Right ventricle myocardium inferior (tissue), 1 donor: ENCODE measurements around the gene STK32B. TPM values are rescaled to one million over a fixed set of nuclear protein-coding genes. Genes with fewer than 3 reads are reported as not detected.
"Not testable (repeated sequence)": the region's sequence is repeated elsewhere in the genome, so short reads cannot be mapped to it uniquely, and the experiment has no call there.

Experiments used
- ATAC-seq: fragments of 200-7000 bp; cut with Tn5 transposase; one replicate; pipeline ENCODE4 v1.9.1; 2020; ENCODE audit warnings: mild to moderate bottlenecking, moderate library complexity
- DNase-seq: peaks from one replicate; pipeline ENCODE4 v3.0.0; 2021; ENCODE audit errors: missing footprints
- intact Hi-C: fragments of 100-400 bp; cut with DNase I; formaldehyde crosslinking; loops from one replicate; pipeline ENCODE4 v1.11.0; 2022
- long read RNA-seq: library from polyadenylated mRNA; unstranded; transcript quantifications from one replicate; pipeline ENCODE4 v2.0.0, GENCODE V29; 2021
- total RNA-seq: library from RNA; stranded (reverse); fragmentation: NEBNext Ultra II Directional; extraction: Animal tissue kit (Norgen Biotek cat#: 25700); gene quantifications from one replicate; pipeline ENCODE4 v1.2.1, GENCODE V29; 2021
- donor health status: DM: no; HTN: yes; CAD: no; lungs with severe emphysema.

STK32B gene
- total RNA-seq, result 0.89 TPM
- long read RNA-seq, partial matches to known transcripts, result 0 of 2 reads
- long read RNA-seq, other reads (novel, unspliced or antisense), result 0 of 2 reads

- DNase-seq (peak; percentile 78), ATAC-seq (peak; percentile 89)
- intact Hi-C loops, result loop anchor here (2.0 to 5.0 kb wide), 2 partner anchors 91 to 761 kb away; no protein-coding TSS in a partner anchor
These were observed at the start of gene STK32B for GRCh38 chr4:5051278-5052203. Gene STK32B, plus strand, starts transcription at chr4:5051480.

GRCh38 chr4:5001641-5002040 lies 49.6 kb upstream of the STK32B start:
- ATAC-seq, DNase-seq, intact Hi-C loops: not testable (repeated sequence)

DNA sequence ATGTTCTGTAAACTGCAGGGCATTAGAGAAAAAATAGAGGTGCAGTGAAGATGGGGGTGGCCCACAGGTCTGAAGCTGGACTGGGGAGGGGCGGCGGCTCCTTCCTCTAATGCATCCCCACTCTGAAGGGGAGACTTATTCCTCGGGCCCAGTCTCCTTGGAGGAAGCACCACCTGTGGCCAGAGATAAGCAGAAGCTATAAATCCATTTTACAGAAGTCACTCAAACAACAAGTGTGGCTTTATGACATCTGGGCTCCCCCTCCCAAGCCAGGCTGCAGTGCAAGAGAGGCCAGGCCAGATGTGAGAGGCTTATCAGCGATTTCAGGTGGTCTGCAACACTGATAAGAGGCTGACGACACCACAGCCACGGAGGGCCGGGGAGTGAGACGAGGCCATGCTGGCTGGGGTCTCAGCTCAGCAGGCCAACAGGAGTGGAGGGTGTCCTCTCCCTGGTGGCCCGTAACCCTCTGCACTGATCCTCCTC lies 47.9 kb upstream of the STK32B start:
- ATAC-seq (no peak), DNase-seq (no peak)
- intact Hi-C loops, result no loop called here

- DNase-seq, result no peak
- intact Hi-C loops, result no loop called here
- ATAC-seq, result no peak
These were observed 47.4 kb upstream of the STK32B start for GRCh38 chr4:5003918-5004317.

GRCh38 chr4:5004496-5004895 lies 46.8 kb upstream of the STK32B start:
- DNase-seq, result no peak
- ATAC-seq, result no peak
- intact Hi-C loops, result no loop called here

DNA sequence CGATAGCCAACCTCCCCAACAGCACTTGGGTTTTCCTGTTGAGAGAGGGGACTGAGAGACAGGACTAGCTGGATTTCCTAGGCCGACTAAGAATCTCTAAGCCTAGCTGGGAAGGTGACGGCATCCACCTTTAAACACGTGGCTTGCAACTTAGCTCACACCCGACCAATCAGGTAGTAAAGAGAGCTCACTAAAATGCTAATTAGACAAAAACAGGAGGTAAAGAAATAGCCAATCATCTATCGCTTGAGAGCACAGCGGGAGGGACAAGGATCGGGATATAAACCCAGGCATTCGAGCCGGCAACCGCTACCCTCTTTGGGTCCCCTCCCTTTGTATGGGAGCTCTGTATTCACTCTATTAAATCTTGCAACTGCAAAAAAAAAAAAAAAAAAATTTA lies 44.3 kb upstream of the STK32B start:
- DNase-seq, ATAC-seq, intact Hi-C loops: not testable (repeated sequence)

DNA sequence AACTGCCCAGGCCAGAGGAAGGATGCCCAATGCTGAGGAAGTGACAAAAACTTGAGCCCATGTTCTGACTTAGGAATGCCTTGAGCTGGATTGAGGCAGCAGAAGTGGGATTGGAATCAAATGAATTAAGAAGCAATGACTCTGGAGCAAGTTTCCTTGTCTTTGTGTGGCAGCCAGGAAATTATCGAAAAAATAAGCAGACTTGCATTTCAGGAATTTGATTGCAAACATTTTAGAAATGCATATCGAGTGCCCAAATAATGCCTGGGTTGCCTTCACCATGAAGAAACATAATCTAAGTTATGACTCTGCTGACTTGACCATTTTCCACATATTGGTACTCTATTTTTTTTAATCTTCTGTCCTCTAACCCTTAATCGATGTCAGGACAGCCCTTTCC lies 41.5 kb upstream of the STK32B start:
- DNase-seq (no peak), ATAC-seq (no peak)
- intact Hi-C loops, result no loop called here

GRCh38 chr4:5010984-5011383 lies 40.3 kb upstream of the STK32B start:
- intact Hi-C loops, result no loop called here
- ATAC-seq, result no peak
- DNase-seq, result no peak

- DNase-seq, result no peak
- ATAC-seq, result no peak
- intact Hi-C loops, result no loop called here
These were observed 38.9 kb upstream of the STK32B start for GRCh38 chr4:5012244-5012898.

DNA sequence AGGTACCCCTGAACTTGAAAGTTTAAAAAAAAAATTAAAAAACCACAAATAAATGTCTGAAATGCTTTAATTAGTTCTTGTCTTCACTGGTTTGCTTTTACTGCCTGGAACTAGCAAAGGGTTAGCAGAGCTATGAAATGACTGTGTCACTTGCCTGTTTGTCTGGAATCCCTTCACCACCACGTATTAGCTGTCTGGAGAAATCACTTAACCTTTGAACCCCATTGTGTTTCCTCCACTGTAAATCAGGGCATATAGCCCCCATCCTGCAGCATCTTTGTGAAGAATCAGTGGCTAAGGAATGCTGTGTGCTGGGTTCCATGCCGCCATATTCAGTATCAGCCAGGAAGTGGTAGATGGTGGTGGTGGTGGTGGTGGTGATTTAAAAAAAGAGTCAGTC lies 38.3 kb upstream of the STK32B start:
- intact Hi-C loops, result no loop called here
- DNase-seq (no peak), ATAC-seq (no peak)

DNA sequence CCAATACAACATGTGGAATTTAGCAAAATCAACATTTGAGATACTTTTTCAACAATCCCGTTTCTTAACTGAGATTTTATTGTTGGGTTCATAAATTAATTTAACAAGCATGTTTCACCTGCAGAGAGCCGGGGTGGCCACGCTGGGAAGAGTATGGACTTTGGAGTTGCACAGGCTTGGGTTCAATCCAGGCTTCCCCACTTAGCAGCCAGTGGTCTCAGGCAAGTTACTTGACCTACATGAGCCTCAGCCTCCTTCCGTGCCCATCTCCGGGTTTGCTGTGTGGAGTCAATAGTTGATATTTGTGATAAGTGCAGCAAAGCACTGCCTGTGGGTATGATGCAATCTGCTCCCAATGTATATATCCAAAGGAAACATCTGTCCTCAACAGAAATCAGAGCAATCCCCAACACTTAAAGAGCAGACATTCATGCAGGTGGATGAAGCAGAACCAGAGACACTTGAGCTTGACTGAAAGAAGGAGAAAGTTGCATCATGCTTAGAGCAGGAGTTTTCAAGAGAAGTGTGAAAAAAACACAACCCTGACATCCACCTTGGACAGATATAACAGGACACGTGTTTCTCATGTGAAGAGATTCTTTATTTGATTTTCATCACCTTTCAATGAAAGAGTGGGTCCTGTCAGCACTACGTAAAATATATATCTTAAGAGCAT lies 37.1 kb upstream of the STK32B start:
- intact Hi-C loops, result no loop called here
- no peak for DNase-seq
- ATAC-seq, result no peak

DNA sequence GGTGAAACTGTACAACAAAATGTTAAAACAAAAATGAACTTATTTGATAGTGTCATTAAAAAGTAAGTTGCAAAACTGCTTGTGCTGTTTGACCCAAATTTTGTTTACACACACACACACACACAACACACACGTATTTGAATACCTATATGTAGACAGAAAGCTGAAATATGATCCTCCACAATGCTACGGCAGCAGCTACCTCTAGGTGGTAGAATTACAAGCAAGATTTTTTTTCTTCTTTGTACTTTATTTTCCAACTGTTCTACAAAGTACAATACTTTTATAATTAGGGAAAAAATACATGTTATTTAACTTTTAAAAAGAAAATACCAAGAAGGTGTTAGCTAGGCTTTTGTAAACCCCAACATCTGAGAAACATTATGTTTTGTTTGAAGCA lies 33.2 kb upstream of the STK32B start:
- intact Hi-C loops, result no loop called here
- DNase-seq (no peak), ATAC-seq (no peak)

- ATAC-seq (no peak), DNase-seq (no peak)
- intact Hi-C loops, result no loop called here
These were observed 32.7 kb upstream of the STK32B start for GRCh38 chr4:5018603-5019002.

DNA sequence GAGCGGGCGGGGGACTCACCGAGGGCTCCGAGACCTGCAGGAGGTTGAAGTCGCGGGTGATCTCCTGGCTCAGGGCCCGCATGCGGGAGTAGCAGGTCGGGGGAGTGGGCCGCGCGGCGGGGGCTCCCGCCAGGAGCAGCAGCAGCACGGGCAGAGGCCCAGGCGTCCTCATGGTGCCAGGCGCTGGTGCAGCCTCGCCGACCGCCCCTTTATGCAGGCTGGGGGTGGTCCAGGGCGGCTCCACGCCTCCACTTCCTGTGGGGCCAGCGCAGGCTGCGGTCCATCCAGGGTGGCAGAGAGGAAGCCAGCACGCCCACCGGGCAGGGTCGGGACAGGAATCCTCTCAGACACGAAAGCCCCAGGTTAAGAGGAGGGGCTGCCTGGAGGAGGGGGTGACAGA lies 32.0 kb upstream of the STK32B start, which contains the start of gene CYTL1:
Gene CYTL1, minus strand, starts transcription at position 185 of the 400 bp plus-strand sequence. Its CDS starts 13 bp downstream, at position 172.
- no peak for ATAC-seq
- intact Hi-C loops, result no loop called here
- DNase-seq, result no peak

GRCh38 chr4:5019796-5020195 lies 31.5 kb upstream of the STK32B start:
- no peak for DNase-seq
- intact Hi-C loops, result no loop called here
- no peak for ATAC-seq

DNA sequence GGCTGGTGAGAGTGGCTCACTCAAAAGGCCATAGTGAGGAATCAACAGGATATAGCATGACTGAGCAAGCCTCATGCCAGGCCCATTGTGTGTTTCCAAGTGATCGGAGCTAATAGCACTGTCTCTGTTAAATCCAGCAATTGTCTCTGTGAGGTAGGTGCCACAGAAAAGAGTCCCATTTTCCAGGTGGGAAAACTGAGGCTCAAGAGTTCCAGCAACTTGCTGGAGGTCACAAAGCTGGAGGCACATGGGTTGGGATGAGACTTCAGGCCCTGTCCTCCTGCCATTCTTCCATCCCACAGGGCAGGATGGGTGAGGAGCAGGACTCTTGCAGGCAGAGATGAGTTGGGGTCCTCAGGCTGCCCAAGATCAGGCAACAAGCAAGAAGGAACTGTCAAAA lies 30.9 kb upstream of the STK32B start:
- DNase-seq, result no peak
- intact Hi-C loops, result no loop called here
- ATAC-seq, result no peak

- ATAC-seq, result no peak
- intact Hi-C loops, result no loop called here
- DNase-seq, result no peak
These were observed 29.7 kb upstream of the STK32B start for GRCh38 chr4:5021546-5021945.

- DNase-seq (no peak), ATAC-seq (no peak)
- intact Hi-C loops, result no loop called here
These were observed 26.6 kb upstream of the STK32B start for GRCh38 chr4:5024673-5025072.

DNA sequence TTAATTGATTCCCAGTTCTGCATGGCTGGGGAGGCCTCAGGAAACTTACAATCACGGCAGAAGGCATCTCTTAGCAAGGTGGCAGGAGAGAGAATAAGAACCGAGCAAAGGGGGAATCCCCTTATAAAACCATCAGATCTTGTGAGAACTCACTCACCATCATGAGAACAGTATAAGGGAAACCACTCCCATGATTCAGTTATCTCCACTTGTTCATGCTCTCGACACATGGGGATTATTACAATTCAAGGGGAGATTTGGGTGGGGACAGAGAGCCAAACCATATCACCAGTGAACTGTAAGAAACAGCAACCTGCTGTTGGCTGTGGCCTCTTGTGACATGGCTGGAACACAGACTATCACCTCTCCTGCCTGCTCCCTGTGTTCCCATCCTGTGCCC lies 24.9 kb upstream of the STK32B start:
- DNase-seq, result no peak
- no peak for ATAC-seq
- intact Hi-C loops, result no loop called here
